Measurements from ENCODE around the gene TMEM80. TPM values are rescaled to one million over a fixed set of nuclear protein-coding genes. Genes with fewer than 3 reads are reported as not detected.

Gene TMEM80
- total RNA-seq, 1 donor, result 17.4 TPM

GRCh38 chr11:745428-745827, 49.8 kb downstream of the TMEM80 start:
- Histone ChIP-seq H3K27me3 (ENCODE audit: insufficient read depth, low read length) (no peaks in the 10 kb centered on the region), H3K36me3 (ENCODE audit: insufficient read depth, low read length) (no peaks in the 10 kb centered on the region), H3K4me1 (ENCODE audit: insufficient read depth, low read length) (peaks cover 25% of the 10 kb centered on the region), H4K20me1 (ENCODE audit: insufficient read depth, low read length) (peaks cover 12% of the 10 kb centered on the region), H3K79me2 (ENCODE audit: insufficient read depth, low read length) (peaks cover 32% of the 10 kb centered on the region), H3K9me3 (ENCODE audit: low read depth, low read length) (no peaks in the 10 kb centered on the region), H3K4me2 (ENCODE audit: insufficient read depth, low read length) (no peak overlapping the region), H3K4me3 (ENCODE audit: insufficient read depth, low read length) (no peak overlapping the region), H3K27ac (ENCODE audit: low read depth, low read length) (no peak overlapping the region), H2AFZ (ENCODE audit: low read length) (no peak overlapping the region)
- peak; percentile 8 for DNase-seq (ENCODE audit: insufficient read length, low spot score, missing footprints)
- no peak for TF ChIP-seq CTCF (IDR thresholded peaks at IDR 0.05; ENCODE audit: extremely low read depth, low read depth, low read length)

- Histone ChIP-seq H2AFZ (ENCODE audit: low read length) (peak overlapping the region; percentile 88), H3K36me3 (ENCODE audit: insufficient read depth, low read length) (no peaks in the 10 kb centered on the region), H3K27ac (ENCODE audit: low read depth, low read length) (no peak overlapping the region), H3K4me3 (ENCODE audit: insufficient read depth, low read length) (peak overlapping the region; percentile 90), H4K20me1 (ENCODE audit: insufficient read depth, low read length) (peaks cover 16% of the 10 kb centered on the region), H3K4me1 (ENCODE audit: insufficient read depth, low read length) (peaks cover 25% of the 10 kb centered on the region), H3K27me3 (ENCODE audit: insufficient read depth, low read length) (no peaks in the 10 kb centered on the region), H3K4me2 (ENCODE audit: insufficient read depth, low read length) (peak overlapping the region; percentile 97), H3K9me3 (ENCODE audit: low read depth, low read length) (no peaks in the 10 kb centered on the region), H3K79me2 (ENCODE audit: insufficient read depth, low read length) (peaks cover 43% of the 10 kb centered on the region)
- TF ChIP-seq CTCF (IDR thresholded peaks at IDR 0.05; ENCODE audit: extremely low read depth, low read depth, low read length), result no peak
- peak; percentile 60 for DNase-seq (ENCODE audit: insufficient read length, low spot score, missing footprints)
These were observed 50.9 kb downstream of the TMEM80 start for GRCh38 chr11:746289-747157.

GRCh38 chr11:747158-748006, 51.8 kb downstream of the TMEM80 start, which contains the start of gene TALDO1:
Gene TALDO1, plus strand, starts transcription at chr11:747464. Its CDS starts 18 bp downstream, at chr11:747482.
- Histone ChIP-seq H3K79me2 (ENCODE audit: insufficient read depth, low read length) (peaks cover 50% of the 10 kb centered on the region), H4K20me1 (ENCODE audit: insufficient read depth, low read length) (peaks cover 20% of the 10 kb centered on the region), H3K4me3 (ENCODE audit: insufficient read depth, low read length) (peak within 1 kb of the TSS; percentile 90), H3K36me3 (ENCODE audit: insufficient read depth, low read length) (peaks cover 3% of the 10 kb centered on the region), H3K27me3 (ENCODE audit: insufficient read depth, low read length) (no peaks in the 10 kb centered on the region), H3K27ac (ENCODE audit: low read depth, low read length) (peak within 1 kb of the TSS; percentile 93), H3K4me1 (ENCODE audit: insufficient read depth, low read length) (peaks cover 25% of the 10 kb centered on the region), H2AFZ (ENCODE audit: low read length) (peak within 1 kb of the TSS; percentile 88), H3K4me2 (ENCODE audit: insufficient read depth, low read length) (peak within 1 kb of the TSS; percentile 97), H3K9me3 (ENCODE audit: low read depth, low read length) (no peaks in the 10 kb centered on the region)
- DNase-seq (ENCODE audit: insufficient read length, low spot score, missing footprints), result peak; percentile 99
- no peak for TF ChIP-seq CTCF (IDR thresholded peaks at IDR 0.05; ENCODE audit: extremely low read depth, low read depth, low read length)

All from osteoblast (primary cell).